GM13977 (cell line): Measurements from ENCODE around the gene PID1.

Experiments used
- DNase-seq: peaks from one replicate; pipeline ENCODE4 v3.0.0; 2012; ENCODE audit warnings: low spot score
- CTCF ChIP-seq: IDR thresholded peaks from 2 replicates; pipeline ENCODE4 v1.5.1; 2012; ENCODE audit warnings: mild to moderate bottlenecking, control low read depth; ENCODE audit not compliant: insufficient read depth; ENCODE audit errors: extremely low read depth, missing control alignments
- in situ Hi-C: fragments of 300-500 bp; cut with MboI; formaldehyde crosslinking; loops from one replicate; pipeline ENCODE4 v1.12.0; 2022; ENCODE audit warnings: low sequenced_read_pairs, low pct_unique_long_range_greater_than_20kb, mixed read lengths, inconsistent platforms; ENCODE audit not compliant: unreplicated experiment

PID1 gene

GRCh38 chr2:229252996-229253395 lies 18.1 kb downstream of the PID1 start:
- TF ChIP-seq CTCF: no peak
- in situ Hi-C loops: no loop called here
- no peak for DNase-seq

GRCh38 chr2:229252280-229252679 lies 18.8 kb downstream of the PID1 start:
- no peak for TF ChIP-seq CTCF
- in situ Hi-C loops: no loop called here
- no peak for DNase-seq

- in situ Hi-C loops: no loop called here
- no peak for TF ChIP-seq CTCF
- no peak for DNase-seq
Measured at GRCh38 chr2:229249536-229249935, 21.6 kb downstream of the PID1 start.

- no peak for DNase-seq
- no peak for TF ChIP-seq CTCF
- in situ Hi-C loops: no loop called here
Measured at GRCh38 chr2:229246334-229246733, 24.8 kb downstream of the PID1 start.

- DNase-seq: no peak
- in situ Hi-C loops: no loop called here
- TF ChIP-seq CTCF: no peak
Measured at GRCh38 chr2:229244975-229245374, 26.1 kb downstream of the PID1 start.

- DNase-seq: no peak
- TF ChIP-seq CTCF: no peak
- in situ Hi-C loops: no loop called here
Measured at GRCh38 chr2:229243890-229244560, 27.1 kb downstream of the PID1 start.
